HUDEP-2 (cell line): ENCODE results near the gene KAT8.
"Not testable (repeated sequence)": the region's sequence is repeated elsewhere in the genome, so short reads cannot be mapped to it uniquely, and the experiment has no call there.

Experiments
- DNase-seq, 76 experiments: peaks; one replicate each; lab custom pipeline; 2025; ENCODE audit not compliant: unreplicated experiment in 76 of 76; lab: John Stamatoyannopoulos, UW

Gene KAT8

GRCh38 chr16:31129568-31130335 lies 12.3 kb downstream of the KAT8 start:
- peak in 4 of 76 experiments; percentile 4 to 16 (median 10) for DNase-seq

- no peak for DNase-seq
These were observed 12.9 kb downstream of the KAT8 start for GRCh38 chr16:31130336-31130891.

GRCh38 chr16:31130899-31131298 lies 13.4 kb downstream of the KAT8 start:
- DNase-seq: no peak

- no peak for DNase-seq
These were observed 14.0 kb downstream of the KAT8 start for GRCh38 chr16:31131416-31131815.

GRCh38 chr16:31131841-31132271 lies 14.4 kb downstream of the KAT8 start:
- no peak for DNase-seq

GRCh38 chr16:31132303-31132979 lies 15.0 kb downstream of the KAT8 start:
- DNase-seq: no peak

GRCh38 chr16:31133046-31133501 lies 15.6 kb downstream of the KAT8 start:
- DNase-seq: no peak

GRCh38 chr16:31134091-31134571 lies 16.7 kb downstream of the KAT8 start:
- peak in 15 of 76 experiments; percentile 3 to 57 (median 19) for DNase-seq

GRCh38 chr16:31134625-31135534 lies 17.4 kb downstream of the KAT8 start:
- DNase-seq: no peak

- peak in 16 of 76 experiments; percentile 1 to 50 (median 20) for DNase-seq
These were observed 18.2 kb downstream of the KAT8 start, which contains the start of gene PRSS8 for GRCh38 chr16:31135535-31136286. Gene PRSS8 (minus strand): TSS chr16:31135727. CDS start chr16:31135498, 229 bp downstream.

- no peak for DNase-seq
These were observed 18.8 kb downstream of the KAT8 start for GRCh38 chr16:31136287-31136662.

GRCh38 chr16:31136822-31137499 lies 19.5 kb downstream of the KAT8 start:
- not testable (repeated sequence) for DNase-seq

GRCh38 chr16:31138621-31139578 lies 21.4 kb downstream of the KAT8 start:
- no peak for DNase-seq

- not testable (repeated sequence) for DNase-seq
These were observed 23.6 kb downstream of the KAT8 start for GRCh38 chr16:31141071-31141469.

- peak in 3 of 76 experiments; percentile 20 to 41 (median 31) for DNase-seq
These were observed 24.1 kb downstream of the KAT8 start for GRCh38 chr16:31141489-31142108.

- peak in 75 of 76 experiments; percentile 77 to 100 (median 99) for DNase-seq
These were observed 24.9 kb downstream of the KAT8 start for GRCh38 chr16:31142109-31143010.
